HCEC 1CT (cell line): ENCODE measurements around the gene BMPR2.
"Not testable (repeated sequence)": the region's sequence is repeated elsewhere in the genome, so short reads cannot be mapped to it uniquely, and the experiment has no call there.

Source experiments
- DNase-seq: peaks from one replicate; pipeline ENCODE4 v3.0.0-alpha.2; 2017

Gene BMPR2

GRCh38 chr2:202455114-202455513, 79.0 kb downstream of the BMPR2 start:
- DNase-seq: no peak

GRCh38 chr2:202460119-202460518, 84.0 kb downstream of the BMPR2 start:
- no peak for DNase-seq

DNA sequence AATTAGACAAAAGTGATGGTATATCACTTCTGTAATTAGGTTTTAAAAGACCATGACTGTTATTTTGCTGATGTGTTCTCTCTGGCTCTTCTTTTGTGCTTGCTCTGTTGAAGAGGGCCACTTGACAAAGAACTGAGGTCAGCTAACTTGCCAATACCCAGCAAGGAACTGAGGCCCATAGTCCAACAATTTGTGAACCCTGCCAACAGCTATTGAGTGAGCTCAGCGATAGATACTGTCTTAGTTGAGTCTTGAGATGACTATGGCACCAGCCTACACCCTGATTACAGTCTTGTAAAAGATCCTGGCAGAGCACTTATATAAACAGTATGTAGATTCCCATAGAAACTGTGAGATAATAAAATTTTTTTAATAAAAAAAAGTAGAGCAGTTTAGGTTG, 103.0 kb downstream of the BMPR2 start:
- no peak for DNase-seq

DNA sequence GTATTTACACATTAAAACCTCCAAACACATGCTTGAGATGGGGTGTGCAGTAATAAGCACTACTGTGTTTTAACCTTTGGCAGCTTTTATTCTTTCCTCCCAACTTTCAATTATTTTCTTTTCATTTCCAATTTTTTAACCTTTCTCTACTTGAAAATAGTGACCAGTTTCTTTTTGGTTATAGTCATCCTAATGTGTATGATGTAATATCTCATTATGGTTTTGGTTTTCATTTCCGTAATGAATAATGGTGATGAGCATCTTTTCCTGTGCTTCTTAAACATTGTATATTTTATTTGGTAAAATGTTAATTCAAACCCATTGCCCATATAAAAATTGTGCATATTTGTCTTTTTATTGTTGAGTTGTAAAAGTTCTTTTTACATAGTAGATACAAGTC, 103.5 kb downstream of the BMPR2 start:
- DNase-seq: no peak

- no peak for DNase-seq
Measured at GRCh38 chr2:202486351-202486750, 110.2 kb downstream of the BMPR2 start.

GRCh38 chr2:202488671-202489070, 112.5 kb downstream of the BMPR2 start:
- DNase-seq: no peak

DNA sequence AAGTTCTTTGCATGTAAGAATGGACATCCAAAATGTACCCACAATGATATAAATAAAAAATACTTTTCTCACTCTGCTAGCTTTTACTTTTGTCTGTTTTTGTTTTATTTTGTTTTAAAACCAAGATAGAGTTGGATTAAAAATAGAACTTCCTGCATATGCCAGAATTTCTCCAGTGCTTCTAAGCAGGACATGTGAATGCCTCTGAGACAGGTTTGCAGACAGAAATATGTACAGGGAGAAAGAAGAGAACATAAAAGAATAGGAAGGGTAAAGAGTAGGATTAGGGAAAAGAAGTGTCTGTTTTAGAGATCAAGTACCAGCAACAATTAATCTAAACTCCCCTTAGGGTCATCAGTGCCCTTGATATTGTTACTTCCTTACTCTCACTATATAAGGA, 114.4 kb downstream of the BMPR2 start:
- no peak for DNase-seq

DNA sequence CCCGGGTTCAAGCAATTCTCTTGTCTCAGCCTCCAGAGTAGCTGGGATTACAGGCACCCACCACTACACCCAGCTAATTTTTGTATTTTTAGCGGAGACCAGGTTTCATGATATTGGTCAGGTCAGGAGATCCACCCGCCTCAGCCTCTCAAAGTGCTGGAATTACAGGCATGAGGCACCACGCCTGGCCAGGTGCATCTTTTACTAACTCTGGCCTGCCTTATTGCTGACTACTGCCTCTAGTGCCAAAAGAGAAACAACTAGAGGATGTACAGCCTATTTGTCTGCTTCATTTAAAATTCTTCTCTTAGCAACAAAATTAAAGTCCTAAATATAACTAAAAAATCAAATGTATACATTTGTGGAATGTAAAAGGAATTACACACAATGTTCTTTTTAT, 115.4 kb downstream of the BMPR2 start:
- peak; percentile 3 for DNase-seq

DNA sequence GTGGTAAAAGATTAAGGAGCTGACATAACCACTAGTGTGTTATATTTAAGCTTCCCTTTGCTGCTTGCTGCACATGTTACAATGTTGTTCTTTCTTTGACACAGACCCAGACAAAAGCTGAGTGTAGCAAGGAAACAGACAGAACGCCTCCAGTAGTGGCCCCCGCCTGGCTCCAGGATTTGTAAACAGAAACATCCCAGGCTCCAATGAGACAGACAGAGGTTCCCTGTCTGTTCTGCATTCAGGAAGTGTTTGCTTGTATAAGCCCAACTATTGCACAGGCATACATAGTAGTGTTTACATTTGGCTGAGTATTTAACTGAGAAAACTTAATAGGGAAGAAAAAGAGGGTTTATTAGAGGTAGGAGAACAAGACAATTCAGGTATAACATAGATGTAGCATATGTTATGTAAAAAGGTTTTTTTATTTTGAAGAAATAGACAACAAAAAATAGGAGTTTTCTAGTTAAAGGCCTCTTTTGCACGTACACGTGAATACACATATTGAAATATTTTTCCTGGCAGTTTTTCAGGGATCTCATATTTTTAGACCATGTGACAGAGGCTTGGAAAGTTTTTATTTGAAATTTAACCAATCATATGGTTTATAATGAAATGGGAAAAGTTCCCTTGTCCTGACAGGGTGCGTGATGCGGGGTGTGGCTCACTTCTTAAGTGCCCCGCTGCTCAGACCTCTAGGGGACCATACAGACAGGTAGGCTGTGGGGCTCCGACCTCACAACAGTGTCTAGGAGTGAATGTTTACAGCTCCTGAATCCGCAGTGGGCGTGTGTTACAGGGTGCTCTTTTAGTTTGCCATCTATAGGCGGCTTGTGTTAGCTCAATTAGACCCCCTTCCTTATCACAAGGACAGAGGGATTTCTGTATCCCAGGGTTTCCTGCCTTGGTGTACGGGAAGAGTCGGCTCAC, 118.4 kb downstream of the BMPR2 start:
- peak; percentile 53 for DNase-seq

DNA sequence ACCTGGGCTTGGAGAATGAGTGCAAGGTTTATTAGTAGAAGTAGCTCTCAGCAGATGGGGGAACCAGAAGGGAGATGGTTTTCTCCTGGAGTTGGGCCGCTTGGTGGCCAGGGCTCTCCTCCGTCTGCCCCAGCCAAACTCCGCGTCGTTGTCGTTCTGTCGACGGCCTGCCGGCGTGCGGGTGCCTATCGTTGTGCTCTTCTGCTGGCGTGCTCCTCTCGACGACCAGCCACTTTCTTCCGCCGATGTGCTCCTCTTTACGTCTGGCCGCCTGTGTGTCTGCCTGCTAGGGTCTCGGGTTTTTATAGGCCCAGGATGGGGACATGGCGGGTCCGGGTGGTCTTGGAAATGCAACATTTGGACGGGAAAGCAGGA, 119.1 kb downstream of the BMPR2 start:
- DNase-seq: no peak

GRCh38 chr2:202496835-202497472, 120.8 kb downstream of the BMPR2 start:
- not testable (repeated sequence) for DNase-seq

GRCh38 chr2:202497473-202497866, 121.3 kb downstream of the BMPR2 start:
- DNase-seq: not testable (repeated sequence)

DNA sequence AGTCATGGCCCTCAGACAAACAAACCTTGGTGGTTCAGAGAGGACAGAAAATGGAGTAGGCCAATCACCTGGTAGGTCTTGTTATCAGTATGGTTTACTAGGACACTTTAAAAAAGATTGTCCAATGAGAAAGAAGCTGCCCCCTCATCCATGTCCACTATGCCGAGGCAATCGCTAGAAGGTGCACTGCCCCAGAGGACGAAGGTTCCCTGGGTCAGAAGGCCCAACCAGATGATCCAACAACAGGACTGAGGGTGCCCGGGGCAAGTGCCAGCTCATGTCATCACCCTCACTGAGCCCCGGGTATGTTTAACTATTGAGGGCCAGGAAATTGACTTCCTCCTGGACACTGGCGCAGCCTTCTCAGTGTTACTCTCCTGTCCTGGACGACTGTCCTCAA, 123.7 kb downstream of the BMPR2 start:
- DNase-seq: not testable (repeated sequence)

DNA sequence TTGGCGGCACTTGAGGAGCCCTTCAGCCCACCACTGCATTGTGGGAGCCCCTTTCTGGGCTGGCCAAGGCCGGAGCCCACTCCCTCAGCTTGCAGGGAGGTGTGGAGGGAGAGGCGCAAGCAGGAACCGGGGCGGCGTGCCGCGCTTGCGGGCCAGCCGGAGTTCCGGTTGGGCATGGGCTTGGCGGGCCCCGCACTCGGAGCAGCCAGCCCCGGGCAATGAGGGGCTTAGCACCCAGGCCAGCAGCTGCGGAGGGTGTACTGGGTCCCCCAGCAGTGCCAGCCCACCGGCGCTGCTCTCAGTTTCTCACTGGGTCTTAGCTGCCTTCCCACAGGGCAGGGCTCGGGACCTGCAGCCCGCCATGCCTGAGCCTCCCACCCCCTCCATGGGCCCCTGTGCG, 127.1 kb downstream of the BMPR2 start:
- DNase-seq: not testable (repeated sequence)

DNA sequence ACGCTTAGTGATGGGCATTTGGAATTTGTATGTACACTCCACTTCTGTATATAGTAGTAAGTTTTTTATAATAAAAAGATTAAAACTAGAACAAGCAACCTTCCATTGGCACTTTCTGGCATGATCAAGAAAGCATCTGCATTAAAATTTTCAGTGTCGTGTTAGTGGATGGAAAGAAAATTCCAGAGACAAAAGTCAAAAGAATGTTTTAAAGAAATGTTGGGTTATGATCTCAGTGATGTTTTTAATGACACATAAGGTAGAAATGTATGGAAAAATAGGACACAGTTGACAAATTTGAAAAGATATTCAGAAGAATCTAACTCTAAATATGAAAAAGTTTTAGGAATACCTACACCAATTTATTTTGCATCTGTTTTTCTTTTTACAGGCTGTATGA, 132.6 kb downstream of the BMPR2 start:
- DNase-seq: peak; percentile 41

- DNase-seq: peak; percentile 74
Measured at GRCh38 chr2:202510911-202511310, 134.8 kb downstream of the BMPR2 start.

GRCh38 chr2:202512176-202512575, 136.0 kb downstream of the BMPR2 start:
- no peak for DNase-seq

DNA sequence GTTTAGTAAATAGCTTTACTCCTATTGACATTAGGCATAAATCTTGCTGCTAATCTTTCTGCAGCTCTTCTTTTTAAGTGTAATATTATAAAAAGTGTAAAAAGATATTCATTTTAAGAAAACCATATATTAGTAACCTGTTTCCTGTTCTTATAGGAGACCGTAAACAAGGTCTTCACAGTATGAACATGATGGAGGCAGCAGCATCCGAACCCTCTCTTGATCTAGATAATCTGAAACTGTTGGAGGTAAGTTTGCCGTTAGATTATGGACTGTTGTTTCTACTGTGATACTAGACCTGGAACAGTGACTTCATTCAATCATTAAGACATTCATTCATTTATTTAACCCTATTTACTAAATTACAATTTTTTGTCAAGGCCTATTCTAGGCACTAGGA, 138.6 kb downstream of the BMPR2 start:
- DNase-seq: no peak

DNA sequence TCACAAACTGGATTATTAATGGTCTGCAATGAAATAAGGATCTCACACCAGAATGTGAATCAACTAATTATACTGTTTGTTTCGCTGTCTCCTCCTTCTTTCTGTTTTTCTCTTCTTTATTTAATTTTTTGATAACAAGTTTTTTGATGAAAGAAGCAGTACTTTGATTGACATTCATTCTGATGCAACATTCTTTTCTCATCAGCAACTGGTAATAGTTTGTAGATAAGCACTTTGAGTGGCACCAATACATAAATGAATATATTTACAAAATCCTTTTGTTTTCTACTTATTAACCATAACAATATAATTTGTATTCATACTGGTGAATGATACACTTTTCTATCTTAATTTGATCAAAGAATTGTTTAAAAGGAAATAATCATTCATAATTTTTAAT, 143.3 kb downstream of the BMPR2 start:
- DNase-seq: no peak

GRCh38 chr2:202521470-202521869, 145.3 kb downstream of the BMPR2 start:
- DNase-seq: no peak

DNA sequence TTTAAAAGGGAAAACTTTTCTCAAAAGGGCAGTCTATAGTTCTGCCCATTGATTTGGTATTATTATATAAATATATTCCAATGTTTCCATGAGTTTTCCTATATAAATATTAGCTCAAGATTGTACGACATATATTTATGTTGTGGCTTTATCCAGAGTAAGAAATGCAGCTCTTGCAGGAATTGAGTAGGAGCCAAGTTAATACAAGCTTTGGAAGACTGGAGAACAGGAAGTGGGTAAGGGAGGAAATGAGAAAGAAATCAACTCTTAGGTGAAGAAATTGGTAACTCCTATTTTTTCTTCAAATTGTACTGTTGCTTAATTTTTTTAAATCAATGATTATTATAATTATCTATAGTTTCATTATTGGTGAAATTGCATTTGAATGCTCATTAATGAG, 153.3 kb downstream of the BMPR2 start:
- DNase-seq: peak; percentile 67

DNA sequence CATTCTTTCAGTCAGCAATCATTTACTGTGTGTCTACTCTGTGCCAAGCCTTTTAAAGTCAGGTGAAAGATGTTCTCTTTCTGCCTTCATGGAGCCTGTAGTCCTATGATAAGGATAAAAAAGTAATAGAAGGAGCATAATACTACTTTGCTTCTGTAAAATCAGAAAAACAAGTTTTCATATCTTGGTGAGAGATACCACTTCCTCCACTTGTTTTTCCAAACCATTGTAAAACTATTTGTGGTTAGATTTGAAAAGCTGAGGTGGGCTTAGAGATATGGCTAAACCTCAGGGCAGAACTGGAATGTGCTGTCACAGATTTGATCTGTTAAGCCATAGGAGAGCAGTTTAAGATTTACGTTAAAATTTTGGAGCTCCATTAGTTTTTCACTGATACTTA, 153.9 kb downstream of the BMPR2 start:
- no peak for DNase-seq

- DNase-seq: not testable (repeated sequence)
Measured at GRCh38 chr2:202535290-202535689, 159.2 kb downstream of the BMPR2 start.

- DNase-seq: no peak
Measured at GRCh38 chr2:202541137-202541536, 165.0 kb downstream of the BMPR2 start.
